ENCODE results near the gene IRF2BP1.
"Not testable (repeated sequence)": the region's sequence is repeated elsewhere in the genome, so short reads cannot be mapped to it uniquely, and the experiment has no call there.

IRF2BP1 gene

GRCh38 chr19:45881082-45881908 lies 4.6 kb downstream of the IRF2BP1 start:
- no peak for DNase-seq

GRCh38 chr19:45879971-45880370 lies 6.0 kb downstream of the IRF2BP1 start:
- DNase-seq: no peak

GRCh38 chr19:45879055-45879454 lies 6.9 kb downstream of the IRF2BP1 start:
- no peak for DNase-seq

DNA sequence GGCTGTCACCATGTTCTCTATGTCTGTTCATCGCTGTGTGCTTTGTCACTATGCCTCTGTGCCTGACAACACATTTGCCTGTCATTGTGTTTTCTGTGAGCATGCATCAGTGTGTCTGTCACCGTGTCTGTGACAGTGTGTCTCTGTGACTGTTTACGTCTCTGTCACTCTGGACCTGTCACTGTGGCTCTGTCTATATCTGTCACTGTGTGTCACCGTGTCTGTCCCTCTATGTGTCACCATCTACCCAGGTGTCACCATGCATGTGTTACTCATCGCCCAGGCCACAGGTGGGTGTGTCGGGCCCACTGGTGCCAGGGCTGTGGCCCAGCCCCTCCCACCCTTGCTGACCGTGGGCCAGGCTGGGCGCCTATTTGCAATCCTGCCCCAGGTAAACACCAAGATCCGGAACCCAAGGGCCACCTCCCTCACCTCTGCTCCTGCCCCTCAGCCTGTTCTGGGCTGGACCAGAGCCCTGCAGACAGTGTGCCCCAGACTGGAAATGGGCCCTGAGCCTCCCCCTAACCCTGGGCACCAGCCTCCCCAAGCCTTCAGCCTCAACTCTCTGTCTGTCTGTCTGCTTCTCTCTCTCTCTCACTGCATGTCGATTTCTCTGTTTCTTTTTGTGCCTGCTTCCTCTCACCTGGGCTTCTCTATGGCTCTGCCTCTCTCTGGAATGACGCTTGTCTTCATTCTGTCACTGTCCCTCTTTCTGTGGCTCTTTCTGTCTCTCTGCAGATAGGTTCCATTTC lies 7.7 kb downstream of the IRF2BP1 start:
- no peak for DNase-seq

- no peak for DNase-seq
These were observed 9.3 kb downstream of the IRF2BP1 start for GRCh38 chr19:45876411-45877197.

- DNase-seq: no peak
These were observed 9.9 kb downstream of the IRF2BP1 start for GRCh38 chr19:45876161-45876410.

- DNase-seq: no peak
These were observed 11.3 kb downstream of the IRF2BP1 start for GRCh38 chr19:45874620-45874966.

DNA sequence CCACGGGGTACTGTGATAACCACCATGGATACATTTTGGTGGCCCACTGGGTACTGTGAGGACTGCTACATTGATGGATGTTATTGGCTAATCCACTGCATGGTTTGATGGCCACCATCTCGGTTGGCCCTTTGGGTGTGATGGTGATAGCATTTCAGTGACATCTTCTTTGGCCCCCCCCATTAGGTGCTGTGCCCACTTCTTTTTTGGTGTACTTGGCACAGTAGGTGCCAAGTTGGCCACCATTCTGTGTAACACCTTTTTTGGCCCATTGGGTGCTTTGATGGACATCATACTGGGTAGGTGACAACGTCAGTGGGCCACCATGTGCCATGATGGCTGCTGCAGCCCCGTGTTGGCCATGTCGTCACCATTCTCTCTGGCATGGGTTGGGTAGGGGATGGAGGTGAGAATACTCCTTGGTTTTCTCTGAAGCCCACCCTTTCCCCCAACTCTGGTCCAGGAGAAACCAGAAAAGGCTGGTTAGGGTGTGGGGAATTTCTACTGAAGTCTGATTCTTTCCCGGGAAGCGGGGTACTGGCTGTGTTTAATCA lies 12.6 kb downstream of the IRF2BP1 start:
- DNase-seq: no peak

GRCh38 chr19:45872095-45872919 lies 13.6 kb downstream of the IRF2BP1 start:
- DNase-seq: no peak

GRCh38 chr19:45870798-45871197 lies 15.1 kb downstream of the IRF2BP1 start:
- DNase-seq: no peak

GRCh38 chr19:45867241-45867640 lies 18.7 kb downstream of the IRF2BP1 start:
- DNase-seq: not testable (repeated sequence)

DNA sequence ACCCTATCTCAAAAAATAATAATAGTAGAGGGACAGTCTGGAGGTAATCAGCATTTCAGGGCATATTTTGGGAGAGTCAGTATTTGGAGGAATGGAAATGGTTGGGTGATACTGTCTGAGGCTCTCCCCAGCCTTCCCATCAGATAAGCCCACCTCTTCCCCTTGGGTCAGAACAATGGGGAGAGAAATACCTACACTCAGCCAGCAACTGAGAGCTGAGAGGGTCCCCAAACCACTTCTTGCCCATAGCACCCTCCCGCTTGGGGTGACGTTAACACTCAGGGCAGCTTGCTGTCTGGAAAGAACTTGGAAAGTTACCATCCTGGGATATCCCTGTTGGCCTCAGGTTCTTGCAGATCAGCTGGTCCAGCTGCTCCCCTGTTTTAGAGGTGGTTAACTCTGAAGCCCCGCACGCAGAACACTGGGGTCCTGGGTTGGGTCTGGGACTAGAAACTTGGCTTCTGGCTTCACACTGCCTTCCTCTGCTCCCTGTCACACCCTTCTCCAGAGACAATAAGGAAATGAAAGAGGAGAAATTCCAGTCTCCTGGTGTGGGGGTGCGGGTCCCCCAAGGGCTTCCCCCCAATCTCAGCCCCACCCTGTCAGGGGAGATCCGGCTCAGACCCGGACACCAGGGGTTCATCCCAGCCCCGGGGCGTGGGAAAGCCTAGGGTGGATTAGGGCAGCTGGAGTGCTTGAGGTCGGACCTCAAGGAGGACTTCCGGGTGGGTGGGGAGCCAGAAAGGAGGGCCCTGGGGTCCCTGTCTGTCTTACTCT lies 19.4 kb downstream of the IRF2BP1 start:
- DNase-seq: no peak

DNA sequence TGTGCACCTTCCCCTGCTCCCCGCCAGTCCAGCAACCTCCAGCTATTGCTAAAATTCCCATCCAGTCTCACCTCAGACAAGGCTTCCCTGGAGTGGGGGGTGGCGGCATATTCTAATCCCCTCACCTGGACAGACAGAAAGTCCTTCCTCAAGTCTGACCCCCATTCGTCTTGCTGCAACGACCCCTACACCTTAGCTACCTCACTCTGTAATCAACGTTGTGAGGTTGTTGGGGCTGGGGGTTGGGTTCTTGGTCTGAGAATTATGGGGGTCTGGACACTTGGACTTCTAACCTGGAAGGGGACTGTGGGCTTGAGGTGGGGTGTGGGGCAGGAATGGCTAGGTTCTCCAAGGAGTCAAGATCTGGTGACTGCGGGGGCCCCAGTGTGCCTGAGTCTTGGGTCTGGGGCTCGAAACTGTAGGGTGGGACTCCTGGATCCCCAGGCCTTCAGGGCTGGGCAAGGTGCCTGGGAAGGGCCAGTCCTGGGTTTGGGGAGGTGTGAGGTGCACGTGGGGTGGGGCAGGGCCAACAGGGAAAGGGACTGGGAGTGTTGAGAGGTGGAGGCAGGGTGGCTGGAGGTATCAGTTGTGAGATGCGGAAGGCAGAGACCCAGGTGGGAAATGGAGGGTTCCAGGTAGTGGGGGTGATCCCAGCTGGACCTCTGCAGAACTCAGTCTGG lies 20.5 kb downstream of the IRF2BP1 start:
- DNase-seq: no peak

GRCh38 chr19:45864629-45865082 lies 21.3 kb downstream of the IRF2BP1 start:
- no peak for DNase-seq

DNA sequence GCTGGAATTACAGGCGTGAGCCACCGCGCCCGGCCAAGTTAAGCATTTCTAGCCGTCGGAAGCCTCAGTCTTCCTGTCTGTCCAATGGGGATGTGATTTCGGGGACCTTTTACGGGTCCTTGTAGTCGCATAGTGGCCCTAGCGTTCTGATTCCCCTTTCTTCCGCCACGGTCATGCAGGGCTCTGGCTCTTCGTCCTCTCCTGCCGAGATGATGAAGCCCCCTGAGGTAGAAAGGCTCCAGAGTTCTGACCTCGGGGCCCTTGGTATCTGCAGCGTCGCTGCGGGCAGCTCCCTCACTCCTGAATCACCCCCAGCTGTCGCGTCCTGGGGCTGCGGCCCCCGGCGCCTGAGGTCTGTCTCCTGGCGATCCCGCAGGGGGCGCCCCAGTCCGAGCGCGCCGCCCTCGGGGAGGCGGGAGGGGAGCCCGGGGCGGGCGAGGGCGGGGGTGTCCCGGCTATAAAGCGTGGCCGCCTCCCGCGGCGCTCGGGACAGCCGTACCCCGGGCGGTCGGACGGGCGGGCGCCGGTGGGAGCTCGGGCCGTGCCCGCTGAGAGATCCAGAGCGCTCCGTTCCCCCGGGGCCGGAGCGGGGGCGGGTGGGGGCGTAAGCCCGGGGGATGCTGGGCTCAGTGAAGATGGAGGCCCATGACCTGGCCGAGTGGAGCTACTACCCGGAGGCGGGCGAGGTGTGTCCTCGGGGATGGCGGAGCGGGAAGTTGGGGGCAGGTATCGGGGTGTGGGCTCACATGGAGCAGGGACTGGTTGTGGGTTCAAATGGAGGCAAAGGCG lies 21.9 kb downstream of the IRF2BP1 start, which contains the start of gene FOXA3:
Gene FOXA3 (plus strand): TSS at position 487 of the 789 bp plus-strand sequence. CDS start 131 bp downstream, at position 618.
- DNase-seq: no peak

DNA sequence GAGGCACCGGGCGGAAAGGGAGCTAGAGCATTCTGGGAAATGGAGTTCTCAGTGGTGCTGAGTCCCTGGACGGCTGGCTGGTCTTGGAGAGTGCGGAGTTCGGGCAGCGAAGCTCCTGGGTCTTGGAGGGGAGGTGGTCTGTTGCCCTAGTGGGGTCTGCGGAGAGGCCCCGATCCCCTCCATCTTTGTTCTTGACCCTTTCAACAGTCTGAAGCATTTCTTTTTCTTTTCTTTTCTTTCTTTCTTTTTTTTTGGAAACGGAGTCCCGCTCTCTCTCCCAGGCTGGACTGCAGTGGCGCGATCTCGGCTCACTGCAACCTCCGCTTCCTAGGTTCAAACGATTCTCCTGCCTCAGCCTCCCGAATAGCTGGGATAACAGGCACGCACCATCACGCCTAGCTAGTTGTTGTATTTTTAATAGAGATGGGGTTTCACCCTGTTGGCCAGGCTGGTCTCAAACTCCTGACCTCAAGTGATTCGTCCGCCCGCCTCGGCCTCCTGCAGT lies 22.6 kb downstream of the IRF2BP1 start:
- no peak for DNase-seq

DNA sequence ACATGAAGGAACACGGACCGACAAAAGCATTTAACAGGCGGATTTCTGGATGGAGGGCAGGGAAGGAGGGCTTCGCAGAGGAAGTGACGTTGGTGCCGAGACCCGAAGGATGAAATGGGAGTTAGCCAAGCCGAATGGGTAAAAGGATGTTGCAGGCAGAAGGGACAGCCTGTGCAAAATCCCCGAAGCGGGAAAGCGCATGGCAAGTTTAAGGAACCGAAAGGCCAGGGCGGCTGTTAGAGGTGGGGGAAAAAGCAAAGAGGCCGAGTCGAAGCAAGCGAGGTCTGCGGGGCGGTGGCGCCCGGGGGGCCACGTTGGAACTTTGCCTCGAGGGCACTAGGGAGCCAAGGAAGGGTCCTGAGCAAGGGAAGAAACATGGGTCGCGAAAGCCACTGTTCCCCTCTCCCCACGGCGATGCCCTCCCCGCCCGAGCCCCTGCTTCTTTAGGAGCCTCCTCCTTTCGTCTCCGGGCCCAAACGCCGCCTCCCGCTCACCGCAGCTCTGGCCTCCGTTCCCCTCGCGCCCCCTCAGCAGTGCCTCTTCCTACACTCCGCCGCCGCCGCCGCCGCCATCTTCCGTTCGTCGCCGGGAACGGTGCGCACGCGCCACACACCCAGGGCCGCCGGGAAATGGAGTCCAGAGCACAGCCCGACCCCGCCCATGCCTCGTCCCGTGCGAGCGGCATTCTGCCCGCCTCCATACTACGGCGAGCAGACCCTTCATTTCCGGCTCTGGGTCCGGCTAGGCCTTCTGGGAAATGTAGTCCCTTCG lies 23.2 kb downstream of the IRF2BP1 start, which contains the start of gene SYMPK:
Gene SYMPK (minus strand): TSS at position 584 of the 771 bp plus-strand sequence. CDS start 8,652 bp downstream, outside the sequence.
- DNase-seq: peak; percentile 90

GRCh38 chr19:45862271-45862563 lies 23.7 kb downstream of the IRF2BP1 start:
- DNase-seq: no peak

Data from NCI-H2227 treated with DMSO at 0.1 percent for 48 hours (cell line).